K562 (cell line): ENCODE measurements around the gene DHX29. TPM values are rescaled to one million over a fixed set of nuclear protein-coding genes. Genes with fewer than 3 reads are reported as not detected.
A peak's percentile ranks its signal among the peaks of the same experiment; 100 is the strongest.

ENCODE experiments used
- CBFA2T3 ChIP-seq: fragments of 450-650 bp; IDR thresholded peaks from 2 replicates; pipeline ENCODE4 v1.6.1; 2017
- CBX5 ChIP-seq: IDR thresholded peaks from 2 replicates; pipeline ENCODE4 v1.6.1; 2014; ENCODE audit warnings: low read depth, borderline replicate concordance
- CHCHD3 ChIP-seq: fragments of 250-450 bp; sonication (Bioruptor Pico); IDR thresholded peaks from 2 replicates; pipeline ENCODE4 v2.1.2; 2022; ENCODE audit warnings: mild to moderate bottlenecking
- CSDE1 ChIP-seq, 2 experiments: fragments of 450-650 bp; IDR thresholded peaks; 2 replicates each; pipeline ENCODE4 v1.6.1; 2016; ENCODE audit warnings: mild to moderate bottlenecking in 1 of 2
- DNMT1 ChIP-seq: fragments of 450-650 bp; IDR thresholded peaks from 2 replicates; pipeline ENCODE4 v1.6.1; 2016; ENCODE audit warnings: antibody characterized with exemption, mild to moderate bottlenecking
- FOXP1 ChIP-seq: sonication (generic); formaldehyde crosslinking; IDR thresholded peaks from 2 replicates; pipeline ENCODE4 v1.8.0; 2022; ENCODE audit warnings: mild to moderate bottlenecking, missing genetic modification reagents
- LEF1 ChIP-seq: fragments of 450-650 bp; IDR thresholded peaks from 2 replicates; pipeline ENCODE4 v1.6.1; 2016; ENCODE audit warnings: mild to moderate bottlenecking
- POLR3A ChIP-seq: IDR thresholded peaks from 2 replicates; pipeline ENCODE4 v1.6.1; 2011; ENCODE audit warnings: borderline replicate concordance, mild to moderate bottlenecking, moderate library complexity; ENCODE audit not compliant: insufficient read length, insufficient read depth; ENCODE audit errors: extremely low read depth
- POLR3G ChIP-seq: IDR thresholded peaks from 2 replicates; pipeline ENCODE4 v1.6.1; 2011; ENCODE audit not compliant: insufficient read length, insufficient replicate concordance; ENCODE audit errors: extremely low read depth
- PRMT5 ChIP-seq: sonication (generic); formaldehyde crosslinking; IDR thresholded peaks from 2 replicates; pipeline ENCODE4 v1.5.0; 2020; ENCODE audit warnings: missing genetic modification reagents
- RB1 ChIP-seq: fragments of 450-650 bp; IDR thresholded peaks from 2 replicates; pipeline ENCODE4 v1.6.1; 2017; ENCODE audit warnings: low read depth, mild to moderate bottlenecking
- SIRT6 ChIP-seq: IDR thresholded peaks from one replicate; pipeline ENCODE4 v1.6.1; 2012; ENCODE audit warnings: low read depth, mild to moderate bottlenecking, control low read depth, inconsistent platforms, low read length, moderate library complexity
- SREBF2 ChIP-seq: sonication (generic); formaldehyde crosslinking; IDR thresholded peaks from 2 replicates; pipeline ENCODE4 v1.4.0; 2020; ENCODE audit warnings: mild to moderate bottlenecking, missing genetic modification reagents
- TRIM24 ChIP-seq, 2 experiments: fragments of 450-650 bp; IDR thresholded peaks; 2 replicates each; pipeline ENCODE4 v1.6.1; 2016
- XRCC3 ChIP-seq: fragments of 450-650 bp; IDR thresholded peaks from 2 replicates; pipeline ENCODE4 v1.6.1; 2017; ENCODE audit warnings: mild to moderate bottlenecking, moderate library complexity
- ZFPM2 ChIP-seq: fragments of 250-450 bp; sonication (Bioruptor Pico); IDR thresholded peaks from 2 replicates; pipeline ENCODE4 v1.5.1; 2022; ENCODE audit warnings: mild to moderate bottlenecking
- ZNF445 ChIP-seq: fragments of 250-450 bp; sonication (Bioruptor Pico); IDR thresholded peaks from 2 replicates; pipeline ENCODE4 v1.4.0; 2020; ENCODE audit warnings: low read depth, mild to moderate bottlenecking, moderate library complexity
- polyA plus RNA-seq, 8 experiments: library from polyadenylated mRNA; depleted of rRNA in 4 of 8; stranded (reverse) in 5 of 8; unstranded in 3 of 8; fragments of >200 nt; fragmentation: Nextera tagmentation in 2 of 8; fragmentation: Illumina TruSeq in 1 of 8; extraction: Ambion mirVana in 2 of 8; extraction: Trizol in 1 of 8; gene quantifications; 2 replicates each; pipeline versions ENCODE4 v1.2.1 to v1.2.3, GENCODE V29; 2011 to 2014; ENCODE audit warnings: inconsistent platforms in 1 of 8, missing spikeins in 1 of 8
- total RNA-seq, 7 experiments: library from RNA; depleted of rRNA in 6 of 7; stranded (reverse); fragments of >200 nt in 6 of 7; fragmentation: Illumina TruSeq in 2 of 7; extraction: Trizol in 2 of 7; gene quantifications; 2 replicates each; pipeline versions ENCODE4 v1.2.1 to v1.2.3, GENCODE V29; 2011 to 2021; ENCODE audit warnings: low replicate concordance in 1 of 7
- TF ChIP-seq, protein P1 (sequence below): fragments of 250-450 bp; sonication (Bioruptor Pico); IDR thresholded peaks from 2 replicates; pipeline ENCODE4 v1.4.0; 2020; ENCODE audit warnings: borderline replicate concordance
- TF ChIP-seq, protein P2 (sequence below): fragments of 250-450 bp; sonication (Bioruptor Pico); IDR thresholded peaks from 2 replicates; pipeline ENCODE4 v1.8.0; 2022; ENCODE audit warnings: moderate library complexity, mild to moderate bottlenecking, inconsistent platforms
- TF ChIP-seq, protein P3 (sequence below): IDR thresholded peaks from 3 replicates; pipeline ENCODE4 v1.6.1; 2011; ENCODE audit warnings: borderline replicate concordance, mild to moderate bottlenecking; ENCODE audit not compliant: insufficient read length, insufficient read depth
- TF ChIP-seq, protein P4 (sequence below): sonication (generic); formaldehyde crosslinking; IDR thresholded peaks from 2 replicates; pipeline ENCODE4 v1.9.0; 2022; ENCODE audit warnings: mild to moderate bottlenecking, missing genetic modification reagents
- TF ChIP-seq, protein P5 (sequence below): fragments of 450-650 bp; IDR thresholded peaks from 2 replicates; pipeline ENCODE4 v1.6.1; 2018; ENCODE audit not compliant: partially characterized antibody

Gene DHX29
- total and polyA plus RNA-seq, 9 of the 15 experiments (the other 6 are each of a cell fraction or from before 2014, with no cell fraction given): 7.5 to 42.1 (median 25.0) TPM

DNA sequence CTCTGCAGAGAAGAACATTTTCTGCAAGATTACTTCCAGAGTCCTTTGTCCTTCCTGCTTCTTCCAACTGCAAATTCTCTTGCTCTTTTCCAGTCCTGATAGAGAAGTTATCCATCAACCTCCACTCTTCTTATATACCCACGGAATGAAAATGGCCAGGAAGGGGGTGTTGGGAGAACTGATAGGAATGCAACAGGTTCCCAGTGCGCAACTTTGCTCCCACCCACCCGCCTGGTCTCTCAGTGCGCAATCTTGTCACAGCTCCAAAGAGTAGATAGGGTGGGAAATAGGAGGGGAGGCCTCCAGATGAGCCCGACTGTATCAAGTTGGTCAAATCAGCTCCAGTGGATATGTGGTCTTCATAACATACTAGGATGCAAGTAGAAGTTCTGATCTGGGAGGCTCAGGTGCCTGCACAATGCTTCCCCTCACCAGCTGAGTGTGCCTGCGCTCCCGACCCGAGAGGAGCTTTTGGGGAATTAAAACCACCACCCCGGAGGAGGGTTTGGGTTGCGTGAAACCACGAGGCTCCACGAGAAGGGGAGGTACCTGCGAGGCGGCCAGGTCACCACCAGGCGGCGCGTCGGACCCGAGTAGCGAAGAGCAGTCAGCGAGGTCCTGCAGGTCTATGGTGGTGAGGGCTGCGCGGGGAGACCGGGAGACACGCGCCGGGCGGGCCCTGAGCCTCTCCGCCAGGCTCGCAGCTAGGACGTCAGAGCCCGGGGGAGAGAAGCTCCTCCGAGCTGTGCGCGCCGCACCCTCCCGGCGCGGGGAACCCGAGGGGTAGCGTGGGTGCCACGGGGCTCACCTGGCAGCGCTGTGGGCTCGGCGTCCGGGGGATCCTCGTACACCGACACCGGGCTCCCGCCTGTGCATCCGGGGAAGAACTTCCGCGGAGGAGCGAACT lies 81.2 kb downstream of the DHX29 start (continued):
- no peak for TF ChIP-seq XRCC3
- TF ChIP-seq RB1: peak; percentile 71; the same call in 1 of the 2 replicates
- TF ChIP-seq, protein P1, sequence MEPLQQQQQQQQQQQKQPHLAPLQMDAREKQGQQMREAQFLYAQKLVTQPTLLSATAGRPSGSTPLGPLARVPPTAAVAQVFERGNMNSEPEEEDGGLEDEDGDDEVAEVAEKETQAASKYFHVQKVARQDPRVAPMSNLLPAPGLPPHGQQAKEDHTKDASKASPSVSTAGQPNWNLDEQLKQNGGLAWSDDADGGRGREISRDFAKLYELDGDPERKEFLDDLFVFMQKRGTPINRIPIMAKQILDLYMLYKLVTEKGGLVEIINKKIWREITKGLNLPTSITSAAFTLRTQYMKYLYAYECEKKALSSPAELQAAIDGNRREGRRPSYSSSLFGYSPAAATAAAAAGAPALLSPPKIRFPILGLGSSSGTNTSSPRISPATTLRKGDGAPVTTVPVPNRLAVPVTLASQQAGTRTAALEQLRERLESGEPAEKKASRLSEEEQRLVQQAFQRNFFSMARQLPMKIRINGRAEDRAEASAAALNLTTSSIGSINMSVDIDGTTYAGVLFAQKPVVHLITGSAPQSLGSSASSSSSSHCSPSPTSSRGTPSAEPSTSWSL: no peak
- no peak for TF ChIP-seq CBFA2T3
- no peak for TF ChIP-seq DNMT1
- TF ChIP-seq CHCHD3 (CRISPR knock-in tag): no peak
- no peak; the same call in 1 of the 2 replicates for TF ChIP-seq FOXP1 (CRISPR knock-in tag)
- TF ChIP-seq TRIM24 (IDR thresholded peaks at IDR 0.05): no peak
- TF ChIP-seq, protein P2, sequence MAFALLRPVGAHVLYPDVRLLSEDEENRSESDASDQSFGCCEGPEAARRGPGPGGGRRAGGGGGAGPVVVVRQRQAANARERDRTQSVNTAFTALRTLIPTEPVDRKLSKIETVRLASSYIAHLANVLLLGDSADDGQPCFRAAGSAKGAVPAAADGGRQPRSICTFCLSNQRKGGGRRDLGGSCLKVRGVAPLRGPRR (CRISPR knock-in tag): no peak
- no peak for TF ChIP-seq ZFPM2 (CRISPR knock-in tag)
- no peak for TF ChIP-seq CSDE1 (IDR thresholded peaks at IDR 0.05)
- TF ChIP-seq POLR3A: no peak
- TF ChIP-seq POLR3G: no peak
- TF ChIP-seq, protein P3, sequence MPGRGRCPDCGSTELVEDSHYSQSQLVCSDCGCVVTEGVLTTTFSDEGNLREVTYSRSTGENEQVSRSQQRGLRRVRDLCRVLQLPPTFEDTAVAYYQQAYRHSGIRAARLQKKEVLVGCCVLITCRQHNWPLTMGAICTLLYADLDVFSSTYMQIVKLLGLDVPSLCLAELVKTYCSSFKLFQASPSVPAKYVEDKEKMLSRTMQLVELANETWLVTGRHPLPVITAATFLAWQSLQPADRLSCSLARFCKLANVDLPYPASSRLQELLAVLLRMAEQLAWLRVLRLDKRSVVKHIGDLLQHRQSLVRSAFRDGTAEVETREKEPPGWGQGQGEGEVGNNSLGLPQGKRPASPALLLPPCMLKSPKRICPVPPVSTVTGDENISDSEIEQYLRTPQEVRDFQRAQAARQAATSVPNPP: no peak
- no peak for TF ChIP-seq ZNF445 (CRISPR knock-in tag)
- TF ChIP-seq, protein P4, sequence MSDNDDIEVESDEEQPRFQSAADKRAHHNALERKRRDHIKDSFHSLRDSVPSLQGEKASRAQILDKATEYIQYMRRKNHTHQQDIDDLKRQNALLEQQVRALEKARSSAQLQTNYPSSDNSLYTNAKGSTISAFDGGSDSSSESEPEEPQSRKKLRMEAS: peak; percentile 85
- no peak for TF ChIP-seq LEF1
- no peak for TF ChIP-seq PRMT5
- TF ChIP-seq, protein P5, sequence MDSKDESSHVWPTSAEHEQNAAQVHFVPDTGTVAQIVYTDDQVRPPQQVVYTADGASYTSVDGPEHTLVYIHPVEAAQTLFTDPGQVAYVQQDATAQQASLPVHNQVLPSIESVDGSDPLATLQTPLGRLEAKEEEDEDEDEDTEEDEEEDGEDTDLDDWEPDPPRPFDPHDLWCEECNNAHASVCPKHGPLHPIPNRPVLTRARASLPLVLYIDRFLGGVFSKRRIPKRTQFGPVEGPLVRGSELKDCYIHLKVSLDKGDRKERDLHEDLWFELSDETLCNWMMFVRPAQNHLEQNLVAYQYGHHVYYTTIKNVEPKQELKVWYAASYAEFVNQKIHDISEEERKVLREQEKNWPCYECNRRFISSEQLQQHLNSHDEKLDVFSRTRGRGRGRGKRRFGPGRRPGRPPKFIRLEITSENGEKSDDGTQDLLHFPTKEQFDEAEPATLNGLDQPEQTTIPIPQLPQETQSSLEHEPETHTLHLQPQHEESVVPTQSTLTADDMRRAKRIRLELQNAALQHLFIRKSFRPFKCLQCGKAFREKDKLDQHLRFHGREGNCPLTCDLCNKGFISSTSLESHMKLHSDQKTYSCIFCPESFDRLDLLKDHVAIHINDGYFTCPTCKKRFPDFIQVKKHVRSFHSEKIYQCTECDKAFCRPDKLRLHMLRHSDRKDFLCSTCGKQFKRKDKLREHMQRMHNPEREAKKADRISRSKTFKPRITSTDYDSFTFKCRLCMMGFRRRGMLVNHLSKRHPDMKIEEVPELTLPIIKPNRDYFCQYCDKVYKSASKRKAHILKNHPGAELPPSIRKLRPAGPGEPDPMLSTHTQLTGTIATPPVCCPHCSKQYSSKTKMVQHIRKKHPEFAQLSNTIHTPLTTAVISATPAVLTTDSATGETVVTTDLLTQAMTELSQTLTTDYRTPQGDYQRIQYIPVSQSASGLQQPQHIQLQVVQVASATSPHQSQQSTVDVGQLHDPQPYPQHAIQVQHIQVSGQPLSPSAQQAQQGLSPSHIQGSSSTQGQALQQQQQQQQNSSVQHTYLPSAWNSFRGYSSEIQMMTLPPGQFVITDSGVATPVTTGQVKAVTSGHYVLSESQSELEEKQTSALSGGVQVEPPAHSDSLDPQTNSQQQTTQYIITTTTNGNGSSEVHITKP: peak; percentile 45
- no peak for TF ChIP-seq CBX5
- TF ChIP-seq SIRT6: no peak
- TF ChIP-seq SREBF2 (CRISPR knock-in tag): no peak
